GM18873 (cell line): ENCODE data around the gene PTN.
"Not testable (repeated sequence)": the region's sequence is repeated elsewhere in the genome, so short reads cannot be mapped to it uniquely, and the experiment has no call there.

Experiments used
- ATAC-seq: cut with Tn5 transposase; IDR thresholded peaks from one replicate; pipeline ENCODE4 v1.9.1; 2021; ENCODE audit warnings: mild to moderate bottlenecking, moderate library complexity, moderate number of reproducible peaks; ENCODE audit not compliant: unreplicated experiment, low FRiP score

PTN gene

DNA sequence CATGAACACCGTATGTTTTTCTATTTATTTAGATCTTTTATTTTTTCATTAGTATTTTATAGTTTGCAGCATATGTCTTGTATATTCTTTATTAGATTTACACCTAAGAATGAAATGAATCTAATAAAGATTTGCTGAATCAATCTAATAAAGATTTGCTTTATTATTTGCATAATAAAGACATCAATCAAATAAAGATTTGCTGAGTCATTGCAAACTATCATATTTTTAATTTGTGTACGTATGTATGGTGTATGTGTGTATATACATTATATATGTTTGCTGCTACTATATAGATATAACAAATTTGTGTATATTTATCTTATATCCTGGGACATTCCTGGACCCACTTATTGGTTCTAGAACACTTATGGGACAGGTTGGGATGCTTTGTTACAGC lies 147.5 kb downstream of the PTN start:
- ATAC-seq: no peak

DNA sequence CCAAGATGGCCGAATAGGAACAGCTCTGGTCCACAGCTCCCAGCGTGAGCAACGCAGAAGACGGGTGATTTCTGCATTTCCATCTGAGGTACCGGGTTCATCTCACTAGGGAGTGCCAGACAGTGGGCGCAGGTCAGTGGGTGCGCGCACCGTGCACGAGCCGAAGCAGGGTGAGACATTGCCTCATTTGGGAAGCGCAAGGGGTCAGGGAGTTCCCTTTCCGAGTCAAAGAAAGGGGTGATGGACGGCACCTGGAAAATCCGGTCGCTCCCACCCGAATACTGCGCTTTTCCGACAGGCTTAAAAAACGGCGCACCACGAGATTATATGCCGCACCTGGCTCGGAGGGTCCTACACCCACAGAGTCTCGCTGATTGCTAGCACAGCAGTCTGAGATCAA lies 161.9 kb downstream of the PTN start:
- not testable (repeated sequence) for ATAC-seq
